ENCODE results near the gene CLEC4F. TPM values are rescaled to one million over a fixed set of nuclear protein-coding genes. Genes with fewer than 3 reads are reported as not detected.

The CLEC4F gene
- total and polyA plus RNA-seq, 2 of the 13 experiments (the other 11 are each of a cell fraction or from before 2014, with no cell fraction given), result 0.12 to 0.13 TPM

- TF ChIP-seq FOXP4 (CRISPR knock-in tag; IDR thresholded peaks at IDR 0.05), result no peak
- peak; percentile 35; the same call in 1 of the 2 replicates for TF ChIP-seq KAT8 (CRISPR knock-in tag; IDR thresholded peaks at IDR 0.05)
- TF ChIP-seq HMGXB4 (CRISPR knock-in tag; IDR thresholded peaks at IDR 0.05; ENCODE audit: borderline replicate concordance in 1 of 2, low read depth in 1 of 2), result peak; percentile 49 to 75
- no peak for TF ChIP-seq SATB2 (CRISPR knock-in tag; IDR thresholded peaks at IDR 0.05)
- TF ChIP-seq THAP9 (CRISPR knock-in tag; IDR thresholded peaks at IDR 0.05; ENCODE audit: borderline replicate concordance), result no peak
- no peak for TF ChIP-seq THAP11 (CRISPR knock-in tag; IDR thresholded peaks at IDR 0.05)
- 0 out of 2 replicates have a peak, but pooled peaks have one; percentile 33 for TF ChIP-seq ZNF598 (CRISPR knock-in tag; IDR thresholded peaks at IDR 0.05; ENCODE audit: borderline replicate concordance)
- no peak for TF ChIP-seq ZNF432 (CRISPR knock-in tag; IDR thresholded peaks at IDR 0.05; ENCODE audit: borderline replicate concordance)
- no peak for TF ChIP-seq ZNF180 (CRISPR knock-in tag; IDR thresholded peaks at IDR 0.05; ENCODE audit: borderline replicate concordance, low read depth)
- peak; percentile 89 for TF ChIP-seq STAG1 (CRISPR knock-in tag; IDR thresholded peaks at IDR 0.05)
- no peak for TF ChIP-seq FOXO4 (CRISPR knock-in tag; conservative IDR thresholded peaks at IDR 0.05)
- TF ChIP-seq KDM3A (CRISPR knock-in tag; IDR thresholded peaks at IDR 0.05; ENCODE audit: low read depth), result 0 out of 2 replicates have a peak, but pooled peaks have one; percentile 46
- TF ChIP-seq DBP (CRISPR knock-in tag; IDR thresholded peaks at IDR 0.05; ENCODE audit: not compliant biosample characterization), result no peak
- peak; percentile 18; the same call in 1 of the 2 replicates for TF ChIP-seq SP4 (CRISPR knock-in tag; IDR thresholded peaks at IDR 0.05)
- 0 out of 2 replicates have a peak, but pooled peaks have one; percentile 44 for TF ChIP-seq ZNF274 (CRISPR knock-in tag; IDR thresholded peaks at IDR 0.05)
- TF ChIP-seq ZNF30 (CRISPR knock-in tag; IDR thresholded peaks at IDR 0.05), result no peak
- no peak for TF ChIP-seq MYPOP (CRISPR knock-in tag; IDR thresholded peaks at IDR 0.05)
- TF ChIP-seq BCL6 (CRISPR knock-in tag; IDR thresholded peaks at IDR 0.05), result 0 out of 2 replicates have a peak, but pooled peaks have one; percentile 23
Measured at GRCh38 chr2:70861777-70862625, 41.6 kb upstream of the CLEC4F start (continued).

Measured in HepG2 (cell line).